HT-29 (cell line): ENCODE data around the gene ABLIM2. TPM values are rescaled to one million over a fixed set of nuclear protein-coding genes. Genes with fewer than 3 reads are reported as not detected.

Experiments used
- small RNA-seq: library from RNA; depleted of rRNA; stranded (forward); fragments of <200 nt; gene quantifications from one replicate; pipeline ENCODE3, GENCODE V24; 2014
- total RNA-seq: library from RNA; depleted of rRNA; stranded (reverse); fragments of >200 nt; shearing (Covaris generic); gene quantifications from 2 replicates; pipeline ENCODE4 v1.2.3, GENCODE V29; 2014; rRNA removed

Gene ABLIM2
- total RNA-seq, 1 experiment from 2014 or later, result 0.13 TPM

Small RNA genes within 50 kb of the gene (small RNA-seq; reads per million reads assigned to genes)
- gene MIR95, result not detected

Other genes starting within 250 kb of the ABLIM2 start
- 2.9 and 3.7 TPM in 2 replicates for gene AFAP1, start 219.0 kb downstream of the ABLIM2 start, total RNA-seq
- gene SH3TC1, start 40.5 kb upstream of the ABLIM2 start, total RNA-seq, result 22.6 and 32.0 TPM in 2 replicates
- not detected in 2 replicates for gene HTRA3, start 110.9 kb upstream of the ABLIM2 start, total RNA-seq